HepG2 (cell line): ENCODE measurements around the gene SIX5.
A peak's percentile ranks its signal among the peaks of the same experiment; 100 is the strongest.

Experiments used
- CCAR2 ChIP-seq: fragments of 200-400 bp; formaldehyde crosslinking; optimal IDR thresholded peaks from 2 replicates; pipeline ENCODE3; 2018; ENCODE audit warnings: low read depth, mild to moderate bottlenecking, low read length, moderate library complexity
- CEBPB ChIP-seq: IDR thresholded peaks from 2 replicates; pipeline ENCODE4 v1.6.1; 2011; ENCODE audit warnings: low read depth, low read length, improper control_type of control experiment, borderline replicate concordance
- HDAC6 ChIP-seq: fragments of 200-600 bp; sonication (generic); IDR thresholded peaks from 2 replicates; pipeline ENCODE4 v1.7.0; 2017; ENCODE audit warnings: mild to moderate bottlenecking, antibody characterized with exemption, low read length, low read depth
- JUN ChIP-seq: sonication (generic); formaldehyde crosslinking; IDR thresholded peaks from 2 replicates; pipeline ENCODE4 v1.4.0; 2020; ENCODE audit warnings: mild to moderate bottlenecking, missing genetic modification reagents
- KLF9 ChIP-seq: IDR thresholded peaks from 2 replicates; pipeline ENCODE4 v1.6.1; 2016; ENCODE audit warnings: low read depth
- NONO ChIP-seq, 2 experiments: fragments of 450-650 bp in 1 of 2; sonication (generic) in 1 of 2; formaldehyde crosslinking in 1 of 2; IDR thresholded peaks in 1 of 2; conservative IDR thresholded peaks in 1 of 2; 2 replicates each; pipeline versions ENCODE4 v1.6.1 to v1.8.0; 2017 to 2022; ENCODE audit warnings: mild to moderate bottlenecking in 1 of 2, missing genetic modification reagents in 1 of 2, moderate library complexity in 1 of 2
- POLR2A ChIP-seq, 2 experiments: IDR thresholded peaks; 2 replicates each; pipeline ENCODE4 v1.6.1; 2011; ENCODE audit warnings: low read depth in 2 of 2, low read length in 2 of 2, mild to moderate bottlenecking in 1 of 2, moderate library complexity in 1 of 2; ENCODE audit not compliant: insufficient read depth in 1 of 2
- YY1 ChIP-seq: IDR thresholded peaks from 2 replicates; pipeline ENCODE4 v1.6.1; 2011; ENCODE audit warnings: low read length, low read depth, moderate library complexity, mild to moderate bottlenecking; ENCODE audit not compliant: insufficient read depth, insufficient replicate concordance
- ZMYM4 ChIP-seq: sonication (generic); formaldehyde crosslinking; IDR thresholded peaks from 2 replicates; pipeline ENCODE4 v1.8.1; 2023; ENCODE audit warnings: mild to moderate bottlenecking, missing genetic modification reagents
- ZNF12 ChIP-seq: sonication (generic); formaldehyde crosslinking; IDR thresholded peaks from 2 replicates; pipeline ENCODE4 v1.5.0; 2020; ENCODE audit warnings: missing genetic modification reagents
- ZNF589 ChIP-seq: sonication (generic); formaldehyde crosslinking; conservative IDR thresholded peaks from 2 replicates; pipeline ENCODE4 v1.8.0; 2022; ENCODE audit warnings: mild to moderate bottlenecking, moderate library complexity, missing genetic modification reagents
- ZNF772 ChIP-seq: sonication (generic); formaldehyde crosslinking; IDR thresholded peaks from 2 replicates; pipeline ENCODE4 v1.5.0; 2020; ENCODE audit warnings: mild to moderate bottlenecking, missing genetic modification reagents
- TF ChIP-seq, protein P1 (sequence below): sonication (generic); formaldehyde crosslinking; IDR thresholded peaks from 2 replicates; pipeline ENCODE4 v1.5.0; 2020; ENCODE audit warnings: mild to moderate bottlenecking, missing genetic modification reagents, moderate library complexity
- TF ChIP-seq, protein P2 (sequence below): IDR thresholded peaks from 2 replicates; pipeline ENCODE4 v1.6.1; 2012; ENCODE audit warnings: inconsistent platforms

DNA sequence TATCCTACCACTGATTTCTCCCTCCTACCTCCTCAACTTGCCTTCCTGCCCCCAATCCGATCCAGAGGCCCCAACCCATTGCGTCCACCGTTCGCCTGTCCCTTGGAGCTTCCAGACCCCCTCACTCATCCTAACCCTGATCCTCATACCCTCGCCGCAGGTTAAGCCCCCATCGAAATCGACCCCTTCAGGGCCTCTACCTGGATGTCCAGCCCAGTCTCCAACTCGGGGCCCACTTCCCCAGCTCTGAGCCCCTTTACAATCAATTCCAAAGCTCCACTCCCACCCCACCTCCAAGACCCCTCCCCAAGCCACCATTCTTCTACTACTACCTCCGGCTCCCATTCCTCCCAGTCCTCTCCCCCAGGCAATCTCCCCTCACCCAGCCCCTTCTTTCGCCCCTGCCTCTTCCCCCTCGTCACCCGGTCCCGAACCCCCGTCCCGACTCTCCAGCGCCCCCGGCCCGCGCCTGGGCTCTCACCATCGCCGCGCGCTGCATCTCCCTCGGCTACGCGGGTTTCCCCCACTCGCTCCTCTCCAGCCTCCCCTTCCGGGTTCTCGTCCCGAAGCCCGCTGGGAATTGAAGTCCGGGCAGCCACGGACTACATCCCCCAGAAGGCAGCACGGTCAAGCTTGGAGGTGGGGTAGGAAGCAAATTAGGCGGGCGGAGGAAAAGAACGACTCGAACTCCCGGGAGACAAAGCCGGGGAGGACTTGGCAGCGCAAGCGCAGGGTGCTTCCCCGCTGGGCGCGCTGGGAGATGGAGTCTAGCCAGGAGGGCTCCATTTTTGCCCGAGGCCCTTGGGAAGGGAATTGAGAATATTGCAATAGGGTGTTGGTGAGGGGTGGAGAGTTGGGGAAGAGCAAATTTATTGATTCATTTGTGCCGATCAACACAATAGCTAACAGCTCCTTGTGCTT is 38.4 kb downstream of the SIX5 start, which contains the start of gene FBXO46:
- TF ChIP-seq POLR2A (IDR thresholded peaks at IDR 0.05; ENCODE audit: insufficient read depth in 1 of 2, low read depth in 2 of 2, low read length in 2 of 2), result peak in 1 of 2 experiments; percentile 84; a peak in 2 of 4 replicates
- no peak for TF ChIP-seq HDAC6
- TF ChIP-seq KLF9 (CRISPR knock-in tag), result no peak
- TF ChIP-seq, protein P1, sequence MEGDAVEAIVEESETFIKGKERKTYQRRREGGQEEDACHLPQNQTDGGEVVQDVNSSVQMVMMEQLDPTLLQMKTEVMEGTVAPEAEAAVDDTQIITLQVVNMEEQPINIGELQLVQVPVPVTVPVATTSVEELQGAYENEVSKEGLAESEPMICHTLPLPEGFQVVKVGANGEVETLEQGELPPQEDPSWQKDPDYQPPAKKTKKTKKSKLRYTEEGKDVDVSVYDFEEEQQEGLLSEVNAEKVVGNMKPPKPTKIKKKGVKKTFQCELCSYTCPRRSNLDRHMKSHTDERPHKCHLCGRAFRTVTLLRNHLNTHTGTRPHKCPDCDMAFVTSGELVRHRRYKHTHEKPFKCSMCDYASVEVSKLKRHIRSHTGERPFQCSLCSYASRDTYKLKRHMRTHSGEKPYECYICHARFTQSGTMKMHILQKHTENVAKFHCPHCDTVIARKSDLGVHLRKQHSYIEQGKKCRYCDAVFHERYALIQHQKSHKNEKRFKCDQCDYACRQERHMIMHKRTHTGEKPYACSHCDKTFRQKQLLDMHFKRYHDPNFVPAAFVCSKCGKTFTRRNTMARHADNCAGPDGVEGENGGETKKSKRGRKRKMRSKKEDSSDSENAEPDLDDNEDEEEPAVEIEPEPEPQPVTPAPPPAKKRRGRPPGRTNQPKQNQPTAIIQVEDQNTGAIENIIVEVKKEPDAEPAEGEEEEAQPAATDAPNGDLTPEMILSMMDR (CRISPR knock-in tag), result peak; percentile 75
- no peak for TF ChIP-seq CEBPB
- TF ChIP-seq ZNF589 (CRISPR knock-in tag), result peak; percentile 80; the same call in 1 of the 2 replicates
- TF ChIP-seq ZMYM4 (CRISPR knock-in tag), result peak; percentile 64; the same call in 1 of the 2 replicates
- no peak for TF ChIP-seq ZNF12 (CRISPR knock-in tag)
- TF ChIP-seq CCAR2, result no peak
- TF ChIP-seq YY1, result peak; percentile 91
- TF ChIP-seq JUN (CRISPR knock-in tag), result no peak
- no peak; the same call in 1 of the 2 replicates for TF ChIP-seq ZNF772 (CRISPR knock-in tag)
- TF ChIP-seq NONO (IDR thresholded peaks at IDR 0.05), result no peak
- peak; percentile 85 for TF ChIP-seq NONO (CRISPR knock-in tag; conservative IDR thresholded peaks at IDR 0.05)
- TF ChIP-seq, protein P2, sequence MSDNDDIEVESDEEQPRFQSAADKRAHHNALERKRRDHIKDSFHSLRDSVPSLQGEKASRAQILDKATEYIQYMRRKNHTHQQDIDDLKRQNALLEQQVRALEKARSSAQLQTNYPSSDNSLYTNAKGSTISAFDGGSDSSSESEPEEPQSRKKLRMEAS, result peak; percentile 52; the same call in 1 of the 2 replicates
